H1 (cell line): ENCODE data around the gene ZNF248. TPM values are rescaled to one million over a fixed set of nuclear protein-coding genes. Genes with fewer than 3 reads are reported as not detected.

ENCODE experiments used
- CTCF ChIA-PET: fragments of 300-600 bp; sonication (Branson Sonifier 250); formaldehyde crosslinking; loops from one replicate; lab custom pipeline; 2021; ENCODE audit not compliant: partially characterized antibody; lab: Charles Lee
- POLR2A ChIA-PET: fragments of 300-600 bp; sonication (Branson Sonifier 250); formaldehyde crosslinking; loops from one replicate; lab custom pipeline; 2021; ENCODE audit warnings: inconsistent platforms; ENCODE audit not compliant: partially characterized antibody; lab: Charles Lee
- DNase-seq, 2 experiments: peaks; one replicate each; pipeline versions ENCODE4 v3.0.0 to v3.0.0-alpha.2; 2010 to 2022; ENCODE audit warnings: low spot score in 2 of 2, low read depth in 1 of 2, mixed read lengths in 1 of 2
- FAIRE-seq: peaks from 2 replicates; lab custom pipeline; 2011; peaks lifted over from hg19 to GRCh38; lab: Jason Lieb, UNC
- H2AFZ ChIP-seq: 2 replicates; pipeline ENCODE4 v1.8.1; 2012; ENCODE audit warnings: low read length, inconsistent platforms
- H2AK5ac ChIP-seq: 2 replicates; pipeline ENCODE4 v1.6.1; 2013; ENCODE audit warnings: low read depth, low read length
- H2BK120ac ChIP-seq: replicated peaks from 2 replicates; pipeline ENCODE3; 2013; ENCODE audit warnings: low read depth, low read length, inconsistent platforms
- H2BK12ac ChIP-seq: 2 replicates; pipeline ENCODE4 v1.6.1; 2013; ENCODE audit warnings: low read depth, low read length
- H2BK15ac ChIP-seq: 2 replicates; pipeline ENCODE4 v1.6.1; 2013; ENCODE audit warnings: low read length
- H2BK20ac ChIP-seq: 2 replicates; pipeline ENCODE4 v1.6.1; 2013; ENCODE audit warnings: low read length
- H2BK5ac ChIP-seq: 2 replicates; pipeline ENCODE4 v1.6.1; 2013; ENCODE audit warnings: low read depth, low read length
- H3K14ac ChIP-seq: 2 replicates; pipeline ENCODE4 v1.6.1; 2013; ENCODE audit warnings: inconsistent platforms; ENCODE audit not compliant: insufficient read length
- H3K18ac ChIP-seq: 2 replicates; pipeline ENCODE4 v1.6.1; 2013; ENCODE audit warnings: low read length; ENCODE audit errors: extremely low read depth
- H3K23ac ChIP-seq: 2 replicates; pipeline ENCODE4 v1.6.1; 2013; ENCODE audit warnings: inconsistent platforms; ENCODE audit not compliant: insufficient read length
- H3K23me2 ChIP-seq: 2 replicates; pipeline ENCODE4 v1.6.1; 2013; ENCODE audit warnings: low read depth, low read length
- H3K27ac ChIP-seq: 2 replicates; pipeline ENCODE4 v1.6.1; 2011; ENCODE audit warnings: low read depth, low read length, inconsistent platforms
- H3K27me3 ChIP-seq, 4 experiments: replicated peaks in 1 of 4; 1 replicate in 1 of 4; 2 replicates in 3 of 4; pipeline versions ENCODE4 v1.6.1 to v1.8.1; 2011 to 2013; ENCODE audit warnings: low read length in 3 of 4, mild to moderate bottlenecking in 3 of 4, inconsistent platforms in 2 of 4, mixed read lengths in 2 of 4, moderate library complexity in 1 of 4; ENCODE audit not compliant: control insufficient read depth in 3 of 4, insufficient read depth in 3 of 4; ENCODE audit errors: extremely low read depth in 1 of 4
- H3K36me3 ChIP-seq, 4 experiments: 2 replicates each; pipeline versions ENCODE4 v1.6.1 to v1.8.1; 2011 to 2013; ENCODE audit warnings: mild to moderate bottlenecking in 4 of 4, low read length in 3 of 4, moderate library complexity in 2 of 4, control low read depth in 1 of 4, inconsistent platforms in 1 of 4; ENCODE audit not compliant: insufficient read depth in 4 of 4, control insufficient read depth in 2 of 4
- H3K4ac ChIP-seq: replicated peaks from 2 replicates; pipeline ENCODE3; 2013; ENCODE audit warnings: low read length, low read depth, mixed read lengths, inconsistent platforms; ENCODE audit not compliant: insufficient read length
- H3K4me1 ChIP-seq, 4 experiments: replicated peaks in 1 of 4; 1 replicate in 1 of 4; 2 replicates in 3 of 4; pipeline versions ENCODE4 v1.6.1 to v1.8.1; 2011 to 2013; ENCODE audit warnings: low read length in 3 of 4, inconsistent platforms in 2 of 4, mixed read lengths in 1 of 4; ENCODE audit not compliant: insufficient read depth in 4 of 4, control insufficient read depth in 3 of 4
- H3K4me2 ChIP-seq, 2 experiments: 2 replicates each; pipeline versions ENCODE4 v1.6.1 to v1.8.1; 2011 to 2013; ENCODE audit warnings: low read depth in 2 of 2, low read length in 2 of 2, control low read depth in 1 of 2, inconsistent platforms in 1 of 2, mild to moderate bottlenecking in 1 of 2; ENCODE audit not compliant: insufficient read depth in 1 of 2
- H3K4me3 ChIP-seq, 4 experiments: fragments of 200-600, 300-600 bp in 1 of 4; sonication (generic), shearing (Covaris generic), sonication (Bioruptor Twin) in 1 of 4; 2 replicates each; pipeline versions ENCODE4 v1.5.1 to v1.8.1; 2011 to 2016; ENCODE audit warnings: low read length in 4 of 4, low read depth in 3 of 4, control low read depth in 2 of 4, inconsistent platforms in 2 of 4, mild to moderate bottlenecking in 2 of 4, mixed read lengths in 1 of 4, moderate library complexity in 1 of 4; ENCODE audit not compliant: insufficient read depth in 2 of 4; ENCODE audit errors: extremely low read depth in 1 of 4
- H3K56ac ChIP-seq: replicated peaks from 2 replicates; pipeline ENCODE3; 2013; ENCODE audit warnings: low read depth, mild to moderate bottlenecking, mixed read lengths, low read length, inconsistent platforms; ENCODE audit not compliant: insufficient read length
- H3K79me1 ChIP-seq: 2 replicates; pipeline ENCODE4 v1.6.1; 2013; ENCODE audit warnings: low read depth, low read length, control low read depth
- H3K79me2 ChIP-seq, 2 experiments: 2 replicates each; pipeline versions ENCODE4 v1.6.1 to v1.8.1; 2012 to 2013; ENCODE audit warnings: low read length in 2 of 2, mild to moderate bottlenecking in 2 of 2, inconsistent platforms in 1 of 2; ENCODE audit not compliant: insufficient read depth in 2 of 2, control insufficient read depth in 1 of 2
- H3K9ac ChIP-seq, 4 experiments: replicated peaks in 1 of 4; 1 replicate in 1 of 4; 2 replicates in 3 of 4; pipeline versions ENCODE4 v1.6.1 to v1.8.1; 2011 to 2013; ENCODE audit warnings: low read depth in 3 of 4, low read length in 3 of 4, control low read depth in 2 of 4, mild to moderate bottlenecking in 2 of 4, moderate library complexity in 2 of 4, inconsistent platforms in 1 of 4; ENCODE audit errors: extremely low read depth in 1 of 4
- H3K9me3 ChIP-seq, 2 experiments: 2 replicates each; pipeline versions ENCODE4 v1.6.1 to v1.8.1; 2012 to 2013; ENCODE audit warnings: mild to moderate bottlenecking in 2 of 2, moderate library complexity in 2 of 2, control low read depth in 1 of 2, inconsistent platforms in 1 of 2, low read depth in 1 of 2, low read length in 1 of 2, mixed read lengths in 1 of 2; ENCODE audit not compliant: insufficient read depth in 2 of 2
- H4K20me1 ChIP-seq, 2 experiments: replicated peaks in 1 of 2; 2 replicates each; pipeline versions ENCODE3 to v1.8.1; 2011 to 2013; ENCODE audit warnings: inconsistent platforms in 2 of 2, low read length in 2 of 2, mild to moderate bottlenecking in 1 of 2; ENCODE audit not compliant: insufficient read depth in 2 of 2, control insufficient read depth in 1 of 2
- H4K5ac ChIP-seq: 2 replicates; pipeline ENCODE4 v1.6.1; 2013; ENCODE audit warnings: low read length, low read depth, mixed read lengths, inconsistent platforms; ENCODE audit not compliant: insufficient read length
- H4K8ac ChIP-seq: 2 replicates; pipeline ENCODE4 v1.8.0; 2013; ENCODE audit warnings: mild to moderate bottlenecking, moderate library complexity, low read length, inconsistent platforms; ENCODE audit not compliant: insufficient read depth; ENCODE audit errors: extremely low read depth
- H4K91ac ChIP-seq: replicated peaks from 2 replicates; pipeline ENCODE3; 2013; ENCODE audit warnings: low read length, mixed read lengths, inconsistent platforms; ENCODE audit not compliant: insufficient read length
- ASH2L ChIP-seq: fragments of 200-600, 300-600 bp; sonication (generic); IDR thresholded peaks from one replicate; pipeline ENCODE4 v1.7.1; 2017; ENCODE audit warnings: low read length
- BCL11A ChIP-seq, 2 experiments: IDR thresholded peaks; one replicate each; pipeline ENCODE4 v1.6.1; 2011; ENCODE audit warnings: low read depth in 2 of 2, low read length in 2 of 2, mild to moderate bottlenecking in 2 of 2
- BRCA1 ChIP-seq: IDR thresholded peaks from 2 replicates; pipeline ENCODE4 v1.6.1; 2012; ENCODE audit warnings: low read depth, low read length, improper control_type of control experiment
- CREB1 ChIP-seq: IDR thresholded peaks from 2 replicates; pipeline ENCODE4 v1.6.1; 2012; ENCODE audit warnings: inconsistent platforms
- HDAC2 ChIP-seq, 2 experiments: fragments of 300-600 bp in 1 of 2; sonication (generic) in 1 of 2; IDR thresholded peaks; 2 replicates each; pipeline ENCODE4 v1.6.1; 2011 to 2012; ENCODE audit warnings: low read depth in 2 of 2, low read length in 2 of 2, mild to moderate bottlenecking in 2 of 2, moderate library complexity in 2 of 2, borderline replicate concordance in 1 of 2, inconsistent platforms in 1 of 2
- NRF1 ChIP-seq: IDR thresholded peaks from 2 replicates; pipeline ENCODE4 v1.6.1; 2011; ENCODE audit warnings: mild to moderate bottlenecking, low read depth, low read length, improper control_type of control experiment
- SP1 ChIP-seq: IDR thresholded peaks from 2 replicates; pipeline ENCODE4 v1.6.1; 2011; ENCODE audit warnings: low read depth, low read length
- WGBS, 2 experiments: shearing (Covaris generic) in 1 of 2; methylation state at CpG; one replicate each; pipeline versions ENCODE4 v1.1.6 to v1.1.7; 2013 to 2015; ENCODE audit warnings: low lambda C conversion rate in 2 of 2, mixed read lengths in 2 of 2, inconsistent platforms in 1 of 2, low coverage in 1 of 2, missing lambda C conversion rate in 1 of 2; ENCODE audit not compliant: insufficient replicate concordance in 2 of 2, insufficient coverage in 1 of 2, insufficient read length in 1 of 2; ENCODE audit errors: extremely low coverage in 1 of 2, missing lambda C conversion rate in 1 of 2; 5-methylcytosine and 5-hydroxymethylcytosine counted together
- polyA plus RNA-seq, 7 experiments: library from polyadenylated mRNA; depleted of rRNA in 3 of 7; stranded (reverse) in 5 of 7; unstranded in 2 of 7; fragments of >200 nt in 5 of 7; fragments of 200-250 nt in 2 of 7; gene quantifications; 1 replicate in 5 of 7; 2 replicates in 1 of 7; 4 replicates in 1 of 7; pipeline versions ENCODE4 v1.2.1 to v1.2.3, GENCODE V29; 2011 to 2013; ENCODE audit warnings: missing spikeins in 2 of 7, mixed read lengths in 2 of 7
- total RNA-seq: library from RNA; stranded (reverse); fragmentation: NEBNext Ultra II Directional; extraction: Animal tissue kit (Norgen Biotek cat#: 25700); gene quantifications from 2 replicates; pipeline ENCODE4 v1.2.1, GENCODE V29; 2021
- TF ChIP-seq, protein P1 (sequence below), 3 experiments: IDR thresholded peaks; 1 replicate in 2 of 3; 2 replicates in 1 of 3; pipeline versions ENCODE4 v1.5.1 to v1.6.1; 2011; ENCODE audit warnings: low read length in 3 of 3, mild to moderate bottlenecking in 3 of 3, inconsistent platforms in 2 of 3, low read depth in 1 of 3, moderate library complexity in 1 of 3; ENCODE audit not compliant: insufficient read depth in 1 of 3; ENCODE audit errors: control extremely low read depth in 1 of 3

Gene ZNF248
- total and polyA plus RNA-seq, 2 of the 8 experiments (the other 6 are each of a cell fraction or from before 2014, with no cell fraction given), result 9.1 TPM; not detected in 1

GRCh38 chr10:37775612-37776011, 81.8 kb downstream of the ZNF248 start:
- no peak overlapping the region for H2AFZ ChIP-seq
- no peak overlapping the region for H3K18ac ChIP-seq
- no peak overlapping the region for H3K4me3 ChIP-seq
- no peak overlapping the region for H2BK12ac ChIP-seq
- TF ChIP-seq, protein P1, sequence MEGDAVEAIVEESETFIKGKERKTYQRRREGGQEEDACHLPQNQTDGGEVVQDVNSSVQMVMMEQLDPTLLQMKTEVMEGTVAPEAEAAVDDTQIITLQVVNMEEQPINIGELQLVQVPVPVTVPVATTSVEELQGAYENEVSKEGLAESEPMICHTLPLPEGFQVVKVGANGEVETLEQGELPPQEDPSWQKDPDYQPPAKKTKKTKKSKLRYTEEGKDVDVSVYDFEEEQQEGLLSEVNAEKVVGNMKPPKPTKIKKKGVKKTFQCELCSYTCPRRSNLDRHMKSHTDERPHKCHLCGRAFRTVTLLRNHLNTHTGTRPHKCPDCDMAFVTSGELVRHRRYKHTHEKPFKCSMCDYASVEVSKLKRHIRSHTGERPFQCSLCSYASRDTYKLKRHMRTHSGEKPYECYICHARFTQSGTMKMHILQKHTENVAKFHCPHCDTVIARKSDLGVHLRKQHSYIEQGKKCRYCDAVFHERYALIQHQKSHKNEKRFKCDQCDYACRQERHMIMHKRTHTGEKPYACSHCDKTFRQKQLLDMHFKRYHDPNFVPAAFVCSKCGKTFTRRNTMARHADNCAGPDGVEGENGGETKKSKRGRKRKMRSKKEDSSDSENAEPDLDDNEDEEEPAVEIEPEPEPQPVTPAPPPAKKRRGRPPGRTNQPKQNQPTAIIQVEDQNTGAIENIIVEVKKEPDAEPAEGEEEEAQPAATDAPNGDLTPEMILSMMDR (IDR thresholded peaks at IDR 0.05; ENCODE audit: control extremely low read depth in 1 of 3, insufficient read depth in 1 of 3, low read depth in 1 of 3, low read length in 3 of 3), result no peak
- TF ChIP-seq SP1 (no peak), CREB1 (no peak), BRCA1 (no peak), HDAC2 (IDR thresholded peaks at IDR 0.05; ENCODE audit: borderline replicate concordance in 1 of 2, low read depth in 2 of 2, low read length in 2 of 2) (no peak), NRF1 (no peak), BCL11A (IDR thresholded peaks at IDR 0.05; ENCODE audit: low read depth in 2 of 2, low read length in 2 of 2) (no peak), ASH2L (no peak)
- H3K23ac ChIP-seq, result no peak overlapping the region
- peaks cover 41 to 51% of the 10 kb centered on the region in 2 experiments for H3K9me3 ChIP-seq
- POLR2A ChIA-PET, result no interaction called here
- H2BK20ac ChIP-seq, result no peak overlapping the region
- no peaks in the 10 kb centered on the region for H3K27me3 ChIP-seq
- H4K5ac ChIP-seq, result no peak overlapping the region
- no peak overlapping the region for H4K91ac ChIP-seq
- H3K4ac ChIP-seq, result no peak overlapping the region
- H3K79me2 ChIP-seq, result no peaks in the 10 kb centered on the region
- peaks cover 0 to 2% (median 0%) of the 10 kb centered on the region in 4 experiments; a peak in 1 of 8 replicates for H3K36me3 ChIP-seq
- H3K9ac ChIP-seq, result no peak overlapping the region
- no peak overlapping the region for H2BK120ac ChIP-seq
- no peak overlapping the region for H3K56ac ChIP-seq
- CTCF ChIA-PET, result no interaction called here
- H2BK15ac ChIP-seq, result no peak overlapping the region
- H3K14ac ChIP-seq, result no peak overlapping the region
- H4K20me1 ChIP-seq, result no peaks in the 10 kb centered on the region
- H4K8ac ChIP-seq, result no peak overlapping the region
- 83% methylated on average over 1 of the region's 1 CpG; no CpG with 5 or more reads in 1 of the 2 experiments for WGBS, 2 experiments
- no peaks in the 10 kb centered on the region for H3K4me1 ChIP-seq
- FAIRE-seq, result no peak
- no peaks in the 10 kb centered on the region for H3K79me1 ChIP-seq
- H3K27ac ChIP-seq, result no peak overlapping the region
- H3K4me2 ChIP-seq, result no peak overlapping the region
- no peak overlapping the region for H2BK5ac ChIP-seq
- H2AK5ac ChIP-seq, result no peak overlapping the region
- DNase-seq, result no peak
- no peaks in the 10 kb centered on the region for H3K23me2 ChIP-seq
